NCI-H2196 treated with DMSO at 0.1 percent for 48 hours (cell line): Measurements from ENCODE around the gene AK2.
"Not testable (repeated sequence)": the region's sequence is repeated elsewhere in the genome, so short reads cannot be mapped to it uniquely, and the experiment has no call there.

Experiments used
- DNase-seq: peaks from one replicate; lab custom pipeline; 2025; ENCODE audit not compliant: unreplicated experiment; lab: John Stamatoyannopoulos, UW

Gene AK2

GRCh38 chr1:33001282-33001681 lies 35.4 kb downstream of the AK2 start:
- DNase-seq, result no peak

DNA sequence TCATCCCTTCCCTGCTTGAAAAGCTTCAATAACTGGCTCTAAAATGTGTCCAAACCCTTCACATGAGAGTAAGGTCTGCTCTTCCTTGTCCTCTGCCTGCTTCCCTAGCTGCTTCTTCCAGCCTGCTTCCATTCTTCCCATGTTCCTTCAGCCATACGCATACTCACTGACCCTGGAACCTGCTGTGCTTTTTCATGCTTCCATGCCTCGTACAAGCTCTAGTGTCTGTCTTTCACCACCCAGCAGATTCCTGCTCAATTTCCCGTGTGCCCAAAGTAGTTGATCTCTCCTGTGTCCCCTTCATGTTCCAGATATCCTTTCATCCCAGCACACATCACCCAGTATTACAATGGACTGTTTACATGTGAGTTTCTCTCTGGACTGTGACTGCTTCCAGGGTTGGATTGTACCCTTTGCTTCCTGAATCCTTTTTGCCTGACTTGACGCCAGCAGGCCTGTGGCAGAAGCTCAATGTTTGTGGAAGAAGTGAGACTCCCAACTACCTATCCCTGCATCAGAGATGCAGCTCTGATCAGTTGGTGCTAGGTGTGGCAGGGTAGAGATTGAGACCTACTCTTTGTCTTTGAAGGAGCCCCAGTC lies 36.2 kb downstream of the AK2 start:
- no peak for DNase-seq

GRCh38 chr1:32998997-32999396 lies 37.7 kb downstream of the AK2 start:
- DNase-seq, result no peak

DNA sequence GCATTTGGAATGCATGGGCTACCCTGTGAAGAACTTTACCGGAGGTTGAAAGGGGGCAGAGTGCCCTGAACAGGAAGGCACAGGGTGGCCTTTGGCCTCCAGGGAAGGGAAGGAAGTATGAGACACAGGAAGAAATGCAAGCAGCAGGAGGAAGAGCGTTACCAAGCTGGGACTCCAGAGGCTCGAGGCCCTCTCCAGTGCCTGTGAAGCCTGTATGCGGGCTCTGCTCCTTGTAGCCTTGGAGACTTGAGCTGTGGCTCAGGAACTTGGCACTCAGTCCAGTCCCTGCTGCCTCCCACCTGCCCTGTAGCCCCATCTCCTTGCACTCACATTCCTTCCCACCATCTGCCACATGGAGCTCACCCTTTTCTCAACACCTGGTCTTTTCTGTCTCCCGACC lies 38.6 kb downstream of the AK2 start:
- no peak for DNase-seq

- no peak for DNase-seq
Measured at GRCh38 chr1:32997381-32997891, 39.2 kb downstream of the AK2 start.

DNA sequence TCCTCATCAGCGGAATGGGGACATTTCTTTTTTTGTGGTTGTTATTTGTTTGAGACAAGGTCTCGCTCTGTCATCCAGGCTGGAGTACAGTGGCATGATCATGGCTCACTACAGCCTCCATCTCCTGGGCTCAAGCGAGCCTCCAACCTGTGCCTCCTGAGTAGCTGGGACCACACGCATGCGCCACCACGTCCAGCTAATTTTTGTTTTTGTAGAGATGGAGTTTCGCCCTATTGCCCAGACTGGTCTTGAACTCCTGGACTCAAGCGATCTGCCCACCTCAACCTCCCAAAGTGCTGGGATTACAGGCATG lies 43.4 kb downstream of the AK2 start:
- DNase-seq, result not testable (repeated sequence)

DNA sequence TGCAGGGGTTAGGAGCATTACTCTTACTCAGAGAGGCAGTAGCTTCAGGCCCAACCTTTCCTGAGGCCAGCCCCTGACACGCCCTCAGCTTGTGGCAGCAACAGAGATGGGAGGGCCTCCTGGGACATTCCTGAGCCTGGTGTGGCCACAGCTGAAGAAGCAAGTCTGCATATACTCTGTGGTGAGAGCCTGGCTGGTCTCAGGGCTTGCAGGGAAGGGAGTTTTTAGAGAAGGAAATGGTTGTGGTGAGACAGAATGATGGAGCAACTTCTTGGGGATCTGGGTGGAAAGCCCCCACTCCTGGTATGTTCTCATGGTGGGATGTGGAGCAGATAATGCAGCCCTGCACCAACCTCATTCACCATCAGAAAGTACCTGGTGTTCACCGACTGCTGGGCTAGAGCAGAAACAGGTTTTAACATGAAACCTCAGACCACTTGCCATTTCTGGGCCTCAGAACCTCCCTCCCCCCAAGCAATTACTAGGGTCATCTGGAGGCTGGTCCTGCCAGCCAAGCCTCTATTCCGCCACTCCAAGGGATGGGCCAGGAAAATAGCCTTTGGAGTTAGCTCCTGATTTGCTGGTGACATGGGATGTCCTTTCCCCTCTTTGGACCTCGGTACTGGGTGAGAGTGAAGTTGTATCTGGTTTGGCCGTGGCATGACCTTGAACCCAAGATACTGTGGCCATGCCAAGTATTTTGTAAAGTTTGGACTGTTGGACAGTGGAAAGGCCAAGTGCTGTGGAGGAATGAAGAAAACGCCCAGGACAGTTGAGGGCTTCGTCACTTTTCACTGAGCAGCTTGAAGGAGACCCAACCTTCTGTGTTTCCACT lies 44.0 kb downstream of the AK2 start:
- DNase-seq, result no peak

DNA sequence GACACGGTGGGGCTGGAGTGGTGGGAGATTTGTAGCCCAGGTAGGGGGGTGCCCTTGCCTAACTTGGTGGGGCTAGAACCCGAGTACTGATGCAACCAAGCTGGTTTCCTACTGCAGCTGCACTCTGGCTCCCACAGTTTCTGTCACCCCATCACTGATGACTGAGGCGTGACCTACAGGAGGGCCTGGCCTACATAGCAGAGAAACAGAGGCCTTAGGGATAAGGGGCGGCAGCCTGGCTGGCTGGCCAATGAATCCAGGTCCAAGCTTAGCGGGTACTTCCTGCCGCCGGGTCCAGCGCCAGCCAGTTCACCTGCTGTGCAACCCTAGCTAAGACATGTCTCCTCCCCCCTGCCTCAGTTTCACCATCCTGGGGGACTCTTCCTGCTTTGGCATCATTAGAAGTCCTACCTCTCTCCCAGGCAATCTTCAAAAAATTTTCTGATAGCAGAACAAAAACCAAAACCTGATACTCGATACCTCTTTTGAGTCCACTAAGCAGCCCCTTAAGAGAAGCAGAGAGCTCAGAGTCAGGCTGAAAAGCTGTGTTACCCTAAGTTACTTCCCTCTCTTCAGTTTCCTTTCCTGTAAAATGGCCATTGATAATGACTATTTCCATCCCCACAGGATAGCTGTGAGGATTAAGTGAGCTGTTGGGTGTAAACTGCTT lies 44.7 kb downstream of the AK2 start:
- no peak for DNase-seq

DNA sequence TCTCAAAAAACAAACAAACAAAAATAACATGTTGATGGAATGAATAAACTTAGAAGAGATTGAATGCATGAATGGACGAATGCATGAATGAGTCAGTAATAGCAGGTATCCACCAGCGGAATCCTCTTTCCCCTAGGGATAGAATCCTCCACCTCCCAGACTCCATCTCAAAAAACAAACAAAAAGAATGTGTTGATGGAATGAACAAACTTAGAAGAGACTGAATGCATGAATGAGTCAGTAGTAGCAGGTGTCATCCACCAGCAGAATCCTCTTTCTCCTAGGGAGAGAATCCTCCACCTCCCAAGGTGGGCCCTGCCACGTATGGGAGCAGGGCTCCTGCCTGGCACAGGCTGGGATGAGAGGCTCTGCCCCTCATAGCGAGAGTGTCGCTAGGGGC lies 45.3 kb downstream of the AK2 start:
- no peak for DNase-seq

GRCh38 chr1:32990887-32991286 lies 45.8 kb downstream of the AK2 start:
- no peak for DNase-seq

DNA sequence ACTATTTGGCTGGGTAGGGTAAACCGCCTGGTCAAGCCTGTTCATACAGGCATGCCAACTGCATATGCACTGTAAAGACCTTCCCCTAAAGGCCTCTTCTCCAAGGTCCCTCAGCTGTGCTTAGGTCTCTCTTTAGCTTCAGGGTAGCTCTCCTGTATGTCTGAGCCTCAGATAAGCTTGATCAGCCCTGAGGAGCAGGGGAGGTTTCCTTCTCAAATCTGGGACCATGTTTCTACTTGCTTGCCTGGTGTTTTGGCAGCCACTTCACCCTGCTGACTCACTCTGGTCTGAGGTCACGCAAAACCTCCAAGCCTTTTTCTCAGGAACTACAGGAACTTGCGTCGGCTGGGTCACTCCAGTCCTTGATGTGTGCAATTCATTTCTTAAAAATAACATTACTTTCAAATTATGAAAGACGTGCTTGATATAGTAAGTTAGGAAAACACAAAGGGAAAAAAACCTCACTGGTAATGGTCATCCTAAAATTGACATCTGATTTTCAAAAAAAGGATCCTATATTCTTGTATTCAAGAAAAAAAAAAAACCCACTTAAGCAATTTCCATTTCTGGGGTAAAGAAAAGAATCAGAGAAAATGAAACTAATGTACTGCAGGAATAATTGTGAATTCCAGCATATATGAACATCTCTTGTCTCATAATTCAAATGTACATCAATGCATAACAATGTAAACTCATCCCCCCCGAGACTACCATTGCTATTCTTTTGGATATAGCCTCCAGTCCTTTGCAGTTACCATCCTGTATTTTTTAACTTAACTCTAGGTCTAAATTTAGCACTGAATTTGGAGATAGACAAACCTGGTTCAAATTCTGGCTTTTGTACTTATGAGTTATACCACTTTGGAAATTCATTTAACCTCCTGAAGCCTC lies 47.3 kb downstream of the AK2 start:
- DNase-seq, result no peak

GRCh38 chr1:32988665-32989064 lies 48.0 kb downstream of the AK2 start:
- no peak for DNase-seq

DNA sequence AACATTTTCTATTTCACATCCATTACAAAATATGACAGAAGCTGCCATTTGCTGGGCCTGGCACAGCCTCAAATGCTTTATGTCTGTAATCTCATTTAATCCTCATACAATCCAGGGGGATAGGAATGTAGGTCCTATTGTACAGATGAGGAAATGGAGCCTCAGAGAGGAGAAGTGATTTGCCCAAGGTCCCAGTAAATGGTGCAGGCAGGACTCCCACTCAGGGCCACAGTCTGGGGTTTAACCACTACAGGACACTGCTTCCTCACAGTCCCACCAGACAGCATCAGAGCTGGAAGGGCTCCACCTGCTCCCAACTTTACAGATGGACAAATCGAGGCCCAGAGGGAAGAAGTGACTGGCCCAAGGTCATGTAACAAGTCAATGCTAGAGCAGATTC lies 51.5 kb downstream of the AK2 start:
- DNase-seq, result no peak

GRCh38 chr1:32984455-32985171 lies 52.1 kb downstream of the AK2 start:
- no peak for DNase-seq

- no peak for DNase-seq
Measured at GRCh38 chr1:32984090-32984454, 52.6 kb downstream of the AK2 start.

- DNase-seq, result no peak
Measured at GRCh38 chr1:32983020-32983419, 53.7 kb downstream of the AK2 start.

DNA sequence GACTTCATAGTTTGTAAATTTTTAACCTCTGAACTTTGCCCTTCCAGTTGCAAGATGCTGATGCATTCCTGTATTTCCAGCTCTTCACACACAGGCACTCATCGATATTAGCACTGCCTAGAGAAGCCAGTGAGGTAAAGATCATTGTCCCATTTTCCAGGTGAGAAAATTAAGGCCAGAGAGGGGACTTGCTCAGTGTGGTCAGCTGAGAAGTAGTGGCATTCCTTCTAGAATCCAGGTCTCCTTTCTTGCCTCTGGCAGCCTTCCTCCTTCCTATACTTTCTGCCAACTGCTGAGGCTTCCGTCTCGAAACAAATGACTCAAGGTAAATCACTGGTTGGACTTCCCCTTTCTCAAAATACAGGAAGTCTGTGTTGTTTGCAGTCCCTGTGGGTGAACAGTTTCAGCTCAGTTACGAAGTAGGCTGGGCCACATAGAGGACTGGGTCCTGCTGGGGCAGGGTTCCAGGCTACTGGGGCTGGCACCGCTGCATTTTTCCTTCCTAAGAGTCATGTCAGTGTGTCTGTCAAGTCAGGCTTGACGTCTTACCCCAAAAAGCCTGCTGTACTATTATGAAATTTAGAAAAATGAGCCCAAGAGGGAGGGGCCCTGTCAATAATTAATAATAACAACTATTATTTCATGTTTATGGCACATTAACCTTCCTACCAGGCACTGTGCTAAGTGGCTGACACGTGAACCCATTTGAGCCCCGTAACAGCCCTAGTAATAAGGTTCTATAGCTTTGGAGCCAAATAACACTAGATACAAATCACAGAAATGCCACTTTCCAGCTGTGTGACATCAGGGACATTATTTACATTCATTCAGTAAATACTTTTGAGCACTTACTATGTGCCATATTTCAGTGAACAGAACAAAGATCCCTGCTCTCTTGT lies 55.4 kb downstream of the AK2 start:
- no peak for DNase-seq

GRCh38 chr1:32980080-32980479 lies 56.6 kb downstream of the AK2 start:
- no peak for DNase-seq

- no peak for DNase-seq
Measured at GRCh38 chr1:32978854-32979253, 57.8 kb downstream of the AK2 start.
